Measurements from ENCODE around the gene USO1. TPM values are rescaled to one million over a fixed set of nuclear protein-coding genes. Genes with fewer than 3 reads are reported as not detected.

The USO1 gene
- total and polyA plus RNA-seq, 2 donors (not counting 3 experiments of a cell fraction or from before 2014, with no cell fraction given) = 29.1 to 66.0 TPM

DNA sequence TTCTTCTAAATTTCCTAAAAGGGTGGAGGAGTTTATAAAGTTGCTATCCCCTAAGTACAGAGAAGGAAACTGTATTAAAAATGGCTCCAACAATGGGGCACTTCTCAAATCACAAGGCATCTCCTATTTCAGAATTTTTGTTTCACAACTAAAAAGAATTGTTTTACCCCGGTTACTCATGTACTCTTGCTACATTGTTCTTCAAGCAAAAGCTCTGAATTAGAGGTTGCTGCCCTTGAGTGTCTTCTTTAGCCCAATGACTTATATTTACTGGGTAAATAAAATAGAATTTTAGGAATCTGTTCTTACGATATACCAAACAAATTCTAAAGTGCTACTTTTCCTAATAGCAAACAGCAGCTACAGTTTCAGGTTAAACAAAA, 110.4 kb downstream of the USO1 start:
- FAIRE-seq (no peak), DNase-seq (ENCODE audit: low read depth, low spot score) (no peak)
- Histone ChIP-seq H3K4me2 (ENCODE audit: insufficient read depth, low read length) (no peak overlapping the region), H3K27ac (ENCODE audit: insufficient read depth, low read depth, low read length) (no peak overlapping the region), H3K9me3 (replicated peaks; ENCODE audit: control insufficient read depth, insufficient read depth, low read length) (no peaks in the 10 kb centered on the region), H4K20me1 (replicated peaks; ENCODE audit: control insufficient read depth, extremely low read depth, insufficient read depth, low read length) (no peaks in the 10 kb centered on the region), H3K9me1 (replicated peaks; ENCODE audit: control insufficient read depth, extremely low read depth, insufficient read depth, low read length) (no peaks in the 10 kb centered on the region), H3K9ac (replicated peaks; ENCODE audit: extremely low read depth, insufficient read depth, low read length) (no peak overlapping the region), H3K79me2 (ENCODE audit: control insufficient read depth, insufficient read depth, low read length) (no peaks in the 10 kb centered on the region), H3K4me1 (ENCODE audit: control insufficient read depth, extremely low read depth, insufficient read depth, low read length) (no peaks in the 10 kb centered on the region), H3K36me3 (ENCODE audit: control insufficient read depth in 2 of 2, extremely low read depth in 1 of 2, insufficient read depth in 2 of 2, low read length in 2 of 2) (no peaks in the 10 kb centered on the region), H3K27me3 (ENCODE audit: control insufficient read depth in 2 of 2, insufficient read depth in 2 of 2, low read length in 2 of 2) (peaks cover 0 to 2% of the 10 kb centered on the region in 2 experiments), H3K4me3 (replicated peaks in 1 of 3; ENCODE audit: insufficient read depth in 1 of 3, low read depth in 1 of 3, low read length in 3 of 3) (no peak overlapping the region), H2AFZ (ENCODE audit: low read depth, low read length) (no peak overlapping the region)
- dilution Hi-C loops (cut with MboI; ENCODE audit: extremely low pct_ligation_motif_present, low sequenced_read_pairs) = no loop called here
- POLR2A ChIA-PET = no interaction called here
- BruUV-seq (replicated peaks) = no TSS peak
- intact Hi-C loops (cut with micrococcal nuclease) = no loop called here
- TF ChIP-seq, protein P1, sequence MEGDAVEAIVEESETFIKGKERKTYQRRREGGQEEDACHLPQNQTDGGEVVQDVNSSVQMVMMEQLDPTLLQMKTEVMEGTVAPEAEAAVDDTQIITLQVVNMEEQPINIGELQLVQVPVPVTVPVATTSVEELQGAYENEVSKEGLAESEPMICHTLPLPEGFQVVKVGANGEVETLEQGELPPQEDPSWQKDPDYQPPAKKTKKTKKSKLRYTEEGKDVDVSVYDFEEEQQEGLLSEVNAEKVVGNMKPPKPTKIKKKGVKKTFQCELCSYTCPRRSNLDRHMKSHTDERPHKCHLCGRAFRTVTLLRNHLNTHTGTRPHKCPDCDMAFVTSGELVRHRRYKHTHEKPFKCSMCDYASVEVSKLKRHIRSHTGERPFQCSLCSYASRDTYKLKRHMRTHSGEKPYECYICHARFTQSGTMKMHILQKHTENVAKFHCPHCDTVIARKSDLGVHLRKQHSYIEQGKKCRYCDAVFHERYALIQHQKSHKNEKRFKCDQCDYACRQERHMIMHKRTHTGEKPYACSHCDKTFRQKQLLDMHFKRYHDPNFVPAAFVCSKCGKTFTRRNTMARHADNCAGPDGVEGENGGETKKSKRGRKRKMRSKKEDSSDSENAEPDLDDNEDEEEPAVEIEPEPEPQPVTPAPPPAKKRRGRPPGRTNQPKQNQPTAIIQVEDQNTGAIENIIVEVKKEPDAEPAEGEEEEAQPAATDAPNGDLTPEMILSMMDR (IDR thresholded peaks at IDR 0.05; ENCODE audit: extremely low read depth in 1 of 2, insufficient read depth in 1 of 2, low read depth in 1 of 2, low read length in 2 of 2) = no peak
- TF ChIP-seq POLR2AphosphoS5 (IDR thresholded peaks at IDR 0.05; ENCODE audit: insufficient read depth, low read depth, low read length) (no peak), FOS (IDR thresholded peaks at IDR 0.05; ENCODE audit: borderline replicate concordance, insufficient read depth, low read length) (no peak), MYC (IDR thresholded peaks at IDR 0.05; ENCODE audit: low read depth, low read length) (no peak), EZH2 (IDR thresholded peaks at IDR 0.05; ENCODE audit: borderline replicate concordance, low read depth, low read length, severe bottlenecking) (no peak), JUN (IDR thresholded peaks at IDR 0.05; ENCODE audit: borderline replicate concordance, insufficient read depth, insufficient read length, low read depth) (no peak), POLR2A (IDR thresholded peaks at IDR 0.05; ENCODE audit: low read depth, low read length) (no peak), GATA2 (IDR thresholded peaks at IDR 0.05; ENCODE audit: insufficient read depth, insufficient read length, low read depth, low read length) (no peak), MAX (IDR thresholded peaks at IDR 0.05; ENCODE audit: insufficient read depth, insufficient read length) (no peak)
- CTCF ChIA-PET = interaction anchor here (1.2 to 4.6 kb wide), 3 partner anchors 9 to 13 kb away, joined by 3 to 24 read pairs (median 6); no protein-coding TSS in a partner anchor
